ENCODE measurements around the gene ADGRL4.
A peak's percentile ranks its signal among the peaks of the same experiment; 100 is the strongest.
"Not testable (repeated sequence)": the region's sequence is repeated elsewhere in the genome, so short reads cannot be mapped to it uniquely, and the experiment has no call there.

The ADGRL4 gene

DNA sequence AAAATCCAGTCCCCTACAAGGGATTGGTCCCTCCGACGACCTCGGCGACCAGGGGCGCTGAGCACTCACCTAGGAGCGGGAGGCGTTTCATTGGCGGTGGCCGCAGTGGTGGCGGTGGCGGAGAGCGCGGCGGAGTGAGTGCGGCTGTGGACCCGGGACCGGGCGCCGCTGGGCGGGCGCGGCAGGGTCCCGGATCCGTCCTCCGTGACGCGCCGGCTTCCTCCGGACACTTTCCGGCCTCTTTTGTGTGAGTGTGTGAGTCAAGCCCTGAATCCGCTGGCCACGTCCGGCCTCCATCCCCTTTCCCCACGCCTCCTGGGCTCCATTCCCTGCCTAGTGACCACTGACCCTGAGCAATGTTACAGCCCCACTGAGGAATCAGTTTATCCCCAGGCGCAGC, at the start of gene ADGRL4:
Gene ADGRL4 (minus strand): TSS at position 167 of the 400 bp plus-strand sequence. CDS start 76 bp downstream, at position 91.
- DNase-seq, result peak; percentile 43

DNA sequence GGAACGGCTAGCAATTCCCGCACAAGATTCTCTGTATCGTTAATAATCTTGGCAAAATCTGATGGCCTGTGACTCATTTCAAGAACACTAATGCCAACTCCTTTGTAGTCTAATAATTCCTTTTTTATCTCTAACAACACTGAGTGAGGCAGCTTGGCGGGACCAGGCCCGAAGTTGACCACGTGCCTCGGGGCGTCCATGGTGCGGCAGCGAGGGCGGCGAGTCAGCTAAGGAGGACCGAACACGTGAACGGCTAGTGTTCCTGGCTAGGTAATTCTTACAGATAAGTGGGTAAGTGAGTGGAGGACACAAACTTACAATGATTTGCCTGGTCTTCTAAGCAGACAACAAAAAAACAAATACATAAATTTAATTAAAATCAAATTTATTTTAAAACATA, 49.3 kb upstream of the ADGRL4 start:
- DNase-seq, result no peak

DNA sequence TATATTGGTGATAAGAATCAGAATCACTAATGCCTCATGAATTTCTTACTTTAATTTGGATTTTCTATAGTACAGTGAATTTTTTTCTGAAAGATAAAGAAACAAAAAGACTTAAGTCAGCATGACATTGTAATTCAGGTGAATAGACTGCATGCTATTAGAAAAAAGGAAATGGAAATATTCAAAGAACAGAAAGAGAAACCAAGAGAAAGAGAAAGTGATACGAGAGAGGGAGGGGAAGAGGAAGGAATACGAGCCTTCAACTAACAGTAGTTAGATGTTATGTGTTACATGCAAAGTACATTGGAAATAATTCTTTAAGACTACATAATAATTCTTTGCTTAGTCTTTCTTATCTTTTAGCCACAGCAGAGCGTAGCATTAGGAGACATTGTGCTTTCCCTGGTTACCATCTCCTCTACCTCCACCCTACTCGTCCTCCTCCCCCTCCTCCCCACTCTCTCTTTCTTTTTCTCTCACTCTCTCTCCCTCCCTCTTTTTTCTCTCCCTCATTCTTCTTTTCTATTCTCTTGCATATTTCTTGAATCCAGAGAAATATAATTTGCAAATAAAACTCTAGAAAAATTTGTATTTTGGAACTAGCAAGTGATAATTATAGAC, 46.4 kb upstream of the ADGRL4 start:
- DNase-seq, result no peak

DNA sequence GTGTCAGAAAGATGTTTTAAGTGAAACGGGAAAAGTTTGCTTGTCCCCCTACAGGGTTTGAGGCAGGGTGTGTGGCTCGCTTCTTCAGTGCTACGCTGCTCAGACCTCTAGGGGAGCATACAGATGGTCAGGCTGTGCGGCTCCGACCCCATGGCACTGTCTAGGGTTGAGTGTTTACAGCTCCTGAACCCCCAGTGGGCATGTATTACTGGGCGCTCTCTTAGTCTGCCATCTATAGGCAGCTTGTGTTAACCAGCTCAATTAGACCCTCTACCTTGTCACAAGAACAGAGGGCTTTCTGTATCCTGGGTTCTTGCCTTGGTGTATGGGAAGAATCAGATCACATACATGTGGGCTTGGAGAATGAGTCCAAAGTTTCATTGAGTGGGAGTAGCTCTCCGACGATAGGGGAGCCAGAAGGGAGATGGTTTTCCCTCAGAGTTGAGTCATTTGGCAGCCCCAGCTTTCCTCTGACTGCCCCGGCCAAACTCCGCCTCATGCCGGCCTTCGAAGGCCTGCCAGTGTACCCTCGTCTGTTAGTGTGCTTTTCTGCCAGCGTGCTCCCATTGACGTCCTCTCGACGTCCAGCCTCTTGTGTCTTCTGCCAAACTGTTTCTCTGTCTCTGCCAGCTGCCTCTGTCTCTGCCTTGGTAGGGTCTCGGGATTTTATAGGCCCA, 38.6 kb upstream of the ADGRL4 start:
- DNase-seq, result no peak

DNA sequence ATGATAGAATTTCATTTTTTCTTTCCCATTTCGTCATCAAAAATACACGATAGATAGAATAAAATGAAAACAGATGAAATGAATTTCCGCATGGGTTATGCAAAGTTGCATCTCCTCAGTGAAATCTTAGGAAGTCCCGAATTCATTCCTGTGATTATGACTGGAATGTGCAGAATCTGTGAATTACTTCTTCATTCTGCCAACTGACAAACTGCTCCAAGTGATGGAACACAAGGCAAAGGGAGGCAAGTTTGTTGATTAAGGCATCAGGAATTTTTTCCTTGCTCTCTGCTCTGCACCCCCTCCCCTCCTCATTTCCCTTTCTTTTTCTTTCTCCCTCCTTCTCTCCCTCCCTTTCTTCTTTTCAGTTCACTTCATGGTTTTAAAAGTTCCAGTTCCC, 37.0 kb upstream of the ADGRL4 start:
- DNase-seq, result no peak

DNA sequence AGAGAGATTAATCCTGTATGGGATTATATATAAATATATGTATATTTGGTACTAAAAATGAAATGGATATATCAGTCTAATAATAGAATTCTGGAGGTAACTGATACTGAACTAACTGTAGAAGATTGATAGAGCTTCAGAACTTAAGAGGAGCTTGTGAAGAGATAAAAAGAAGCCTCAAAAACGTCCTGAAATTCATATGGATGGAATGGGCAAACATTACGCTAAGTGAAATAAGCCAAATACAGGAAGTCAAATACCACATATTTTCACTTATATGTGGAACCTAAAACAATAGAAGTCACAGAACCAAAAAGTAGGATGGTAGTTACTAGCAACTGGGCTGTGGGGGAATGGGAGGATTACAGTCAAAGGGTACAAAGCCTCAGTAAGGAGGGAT, 36.0 kb upstream of the ADGRL4 start:
- no peak for DNase-seq

DNA sequence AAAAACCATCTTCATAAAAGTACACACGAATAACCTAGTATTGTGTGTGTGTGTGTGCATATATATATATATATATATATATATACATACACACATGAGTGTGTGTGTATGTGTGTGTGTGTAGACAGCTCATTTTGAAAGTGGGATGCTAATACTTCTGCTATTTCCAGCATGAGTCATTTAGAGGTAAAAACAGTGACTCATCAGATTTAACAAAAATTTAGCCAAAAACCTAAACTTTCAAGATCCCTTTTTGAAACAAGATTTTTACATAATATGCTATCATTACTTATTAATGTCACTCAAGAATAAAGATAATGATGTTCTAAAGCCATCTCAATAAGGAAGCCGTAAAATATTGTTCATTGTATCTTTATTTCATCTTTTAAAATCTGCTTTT, 35.6 kb upstream of the ADGRL4 start:
- DNase-seq, result no peak

DNA sequence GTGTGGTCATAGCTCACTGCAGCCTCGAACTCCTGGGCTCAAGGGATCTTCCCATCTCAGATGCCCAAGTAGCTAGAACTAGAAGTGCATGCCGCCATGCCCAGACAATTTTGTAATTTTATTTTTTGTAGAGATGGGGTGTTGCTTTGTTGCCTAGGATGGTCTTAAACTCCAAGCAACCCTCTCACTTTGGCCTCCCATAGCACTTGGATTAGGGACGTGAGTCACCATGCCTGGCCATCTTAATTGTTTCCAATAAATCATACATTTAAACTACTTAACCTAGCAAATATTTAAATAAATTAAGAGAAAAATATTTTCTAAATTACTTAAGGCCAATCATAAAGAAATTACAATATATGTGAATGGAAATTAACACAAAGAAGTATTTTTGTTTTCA, 35.1 kb upstream of the ADGRL4 start:
- no peak for DNase-seq

DNA sequence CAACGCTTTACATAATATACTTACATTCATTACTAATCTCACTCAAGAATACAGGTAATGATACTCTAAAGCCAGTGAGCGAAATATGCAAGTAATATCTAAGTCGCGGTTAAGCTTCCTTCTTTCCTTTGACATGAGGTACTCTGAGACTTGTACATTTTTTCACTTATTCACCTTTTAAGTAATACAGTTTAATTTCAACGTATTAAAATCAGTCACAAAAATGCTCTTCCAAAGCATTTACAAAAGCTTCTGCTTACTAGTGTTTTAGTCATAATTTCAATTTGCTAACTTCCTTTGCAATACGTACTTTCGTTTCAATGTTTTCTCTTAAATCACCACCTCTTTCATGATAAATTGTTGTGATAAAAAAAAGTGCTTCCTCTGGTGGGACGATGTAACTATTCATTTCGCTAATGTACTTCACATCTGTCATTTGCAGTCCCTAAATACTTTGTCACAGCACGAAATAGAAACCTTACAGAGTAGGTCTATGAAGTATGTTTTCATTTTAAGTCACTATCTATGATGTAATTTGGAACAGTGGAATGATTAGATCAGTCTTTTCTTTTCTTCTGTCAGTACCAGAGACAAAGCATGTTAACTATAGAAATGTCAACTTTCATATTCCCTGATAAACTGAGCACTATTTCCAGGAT, 34.0 kb upstream of the ADGRL4 start:
- DNase-seq, result no peak

DNA sequence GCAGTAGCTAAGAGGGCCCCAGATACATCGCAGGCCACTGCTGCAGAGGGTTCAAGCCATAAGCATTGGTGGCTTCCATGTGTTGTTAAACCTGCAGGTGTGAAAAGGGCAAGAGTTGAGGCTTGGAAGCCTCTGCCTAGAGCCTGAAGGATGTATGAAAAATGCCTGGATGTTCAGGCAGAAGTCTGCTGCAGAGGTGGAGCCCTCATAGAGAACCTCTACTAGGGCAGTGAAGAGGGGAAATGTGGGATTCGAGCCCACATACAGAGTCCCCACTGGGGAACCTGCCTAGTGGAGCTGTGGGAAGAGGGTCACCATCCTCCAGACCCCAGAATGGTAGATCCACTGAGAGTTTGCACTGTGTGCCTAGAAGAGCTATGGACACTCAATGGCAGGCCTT, 30.6 kb upstream of the ADGRL4 start:
- no peak for DNase-seq

DNA sequence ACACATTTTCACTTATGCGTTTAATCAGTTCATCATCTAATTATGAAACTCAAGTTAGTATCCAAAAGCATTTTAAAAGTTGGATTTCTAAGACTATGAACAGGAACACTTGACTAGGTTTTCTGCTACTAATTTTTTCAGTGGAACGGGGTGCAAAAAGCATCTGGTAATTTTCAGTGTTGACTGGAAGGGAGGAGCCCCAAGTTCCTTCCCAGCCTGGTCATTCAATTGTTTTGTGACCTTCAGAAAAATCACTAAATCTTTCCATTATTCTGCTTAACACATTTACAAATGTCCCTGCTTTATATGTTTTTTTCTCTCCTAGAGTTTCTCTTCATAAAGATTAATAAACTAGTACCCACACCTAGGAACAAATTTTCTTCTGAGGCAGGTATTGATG, 6.0 kb upstream of the ADGRL4 start:
- DNase-seq, result no peak

DNA sequence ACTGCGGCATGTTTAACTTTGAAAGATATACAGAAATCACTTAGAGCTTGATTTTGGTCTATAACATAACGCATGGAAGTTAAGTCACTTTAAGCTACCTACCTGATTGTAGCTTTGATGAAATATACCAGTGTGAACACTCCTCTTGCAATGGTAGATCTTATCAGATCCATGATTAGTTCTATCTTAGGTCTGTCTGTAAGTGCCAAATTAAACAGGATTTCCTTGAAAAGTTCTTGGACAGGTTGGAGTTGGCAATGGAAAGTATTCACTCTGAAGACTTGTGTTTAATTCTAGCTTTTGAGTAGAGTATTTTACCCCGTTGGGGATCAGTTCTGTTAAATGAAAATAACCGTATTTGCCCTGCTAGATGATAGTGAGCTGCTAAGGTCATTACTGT, 4.1 kb upstream of the ADGRL4 start:
- DNase-seq, result no peak

DNA sequence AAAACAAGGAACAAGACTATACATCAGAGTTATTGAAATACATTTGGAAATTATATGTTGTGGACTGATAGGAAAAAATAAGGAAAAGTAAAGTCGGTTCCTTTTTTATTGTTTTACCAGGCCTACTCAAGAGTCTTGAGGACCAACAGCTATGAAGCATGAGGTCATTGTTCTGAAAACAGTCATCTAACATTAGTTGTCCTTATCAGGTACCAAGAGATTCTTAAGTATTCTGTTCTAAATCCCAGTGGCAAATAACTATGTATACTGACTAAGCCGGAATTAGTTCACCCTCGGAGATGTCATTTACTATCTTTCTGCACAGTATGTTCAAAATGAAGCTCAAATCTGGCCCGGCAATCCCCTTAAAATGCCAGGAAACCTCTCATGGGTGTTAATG, 585 bp downstream of the ADGRL4 start:
- DNase-seq, result no peak

DNA sequence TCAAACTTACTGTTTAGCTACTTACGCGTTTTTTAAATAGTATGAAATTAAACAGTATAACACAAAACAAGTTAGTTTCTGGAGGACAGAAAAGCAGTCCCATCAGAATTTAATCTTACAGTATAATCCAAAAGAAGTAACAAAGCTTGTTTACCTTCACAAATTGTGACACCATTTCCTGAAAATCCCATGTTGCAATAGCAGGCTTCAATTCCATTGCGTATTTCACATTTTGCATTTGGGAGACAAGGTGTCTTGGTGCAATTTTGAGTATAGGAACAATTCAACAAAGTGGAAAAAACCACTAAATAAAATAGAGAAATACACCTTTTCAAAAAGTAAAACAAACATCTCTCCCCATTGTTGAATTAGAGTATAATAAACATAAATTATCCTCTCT, 1.6 kb downstream of the ADGRL4 start:
- DNase-seq, result no peak

DNA sequence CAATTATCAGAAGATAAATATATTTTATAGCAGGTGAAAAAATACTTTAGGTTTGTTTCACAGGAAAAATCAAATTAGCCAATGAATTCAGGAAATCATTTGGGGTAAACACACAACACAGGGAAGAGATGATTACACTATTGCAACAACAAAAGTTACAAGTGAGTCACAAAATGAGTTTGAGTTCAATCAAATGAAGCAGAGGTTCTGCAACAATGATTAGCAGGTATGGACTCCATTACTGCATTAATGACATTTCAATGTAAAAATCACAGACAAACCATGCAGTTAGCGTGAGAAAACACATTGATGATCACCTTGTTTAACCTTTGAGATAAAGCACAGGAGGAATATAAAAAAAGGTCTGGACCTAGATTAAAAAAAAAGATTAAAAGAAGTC, 9.7 kb downstream of the ADGRL4 start:
- DNase-seq, result no peak

DNA sequence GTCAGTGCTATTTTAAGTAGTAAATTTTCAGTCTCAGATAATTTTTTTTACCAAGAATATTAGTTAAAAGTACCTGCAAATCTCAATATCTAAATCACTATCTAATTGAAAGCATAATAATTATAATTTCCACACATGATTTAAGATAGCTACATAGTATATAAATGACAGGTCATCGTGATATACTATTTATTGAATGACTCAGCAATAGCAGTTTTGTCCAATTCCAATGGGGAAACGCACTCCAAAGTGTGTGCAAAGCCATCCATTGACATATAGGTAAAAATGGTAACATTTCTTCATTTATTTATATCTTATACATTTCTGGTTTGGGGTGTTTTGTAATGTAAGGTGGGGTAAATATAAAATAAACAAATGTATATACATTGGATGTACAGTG, 19.5 kb downstream of the ADGRL4 start:
- DNase-seq, result no peak

DNA sequence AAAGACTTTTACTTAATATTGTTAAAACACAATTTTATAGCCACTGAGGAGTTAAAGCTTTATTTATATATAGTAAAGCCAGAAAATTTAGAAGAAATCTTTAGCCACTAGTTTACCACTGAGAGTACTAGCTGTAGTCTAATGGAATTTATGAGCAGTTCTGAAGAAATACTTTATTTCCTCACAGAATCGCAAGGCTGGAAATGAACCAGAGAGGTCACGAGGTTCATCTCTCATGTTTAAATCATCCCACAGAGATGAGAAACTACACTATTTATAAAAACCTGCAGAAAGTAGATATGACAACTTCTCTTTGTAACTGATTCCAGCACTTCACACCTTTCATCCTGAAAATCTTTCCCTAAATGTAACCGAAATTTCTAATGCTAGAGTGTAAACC, 26.0 kb downstream of the ADGRL4 start:
- DNase-seq, result no peak

DNA sequence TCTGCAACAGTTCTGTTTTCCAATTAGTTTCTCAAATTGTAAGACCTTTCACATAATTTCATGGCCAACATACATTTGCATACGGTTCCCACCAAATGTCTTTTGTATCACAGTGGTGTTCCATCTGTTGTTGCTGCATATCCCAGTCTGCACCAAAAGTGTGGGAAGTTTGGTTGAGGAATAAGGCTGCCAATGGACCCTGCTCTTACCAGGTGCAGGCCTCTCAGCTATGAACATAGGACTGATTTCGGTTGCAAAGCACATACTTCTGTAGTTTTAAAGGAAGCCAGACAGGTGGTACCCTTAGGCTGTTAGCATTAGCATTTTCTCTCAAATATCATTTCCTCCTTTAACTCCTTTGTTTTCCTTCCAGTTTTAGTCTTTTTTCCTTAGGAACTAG, 33.8 kb downstream of the ADGRL4 start:
- DNase-seq, result no peak

DNA sequence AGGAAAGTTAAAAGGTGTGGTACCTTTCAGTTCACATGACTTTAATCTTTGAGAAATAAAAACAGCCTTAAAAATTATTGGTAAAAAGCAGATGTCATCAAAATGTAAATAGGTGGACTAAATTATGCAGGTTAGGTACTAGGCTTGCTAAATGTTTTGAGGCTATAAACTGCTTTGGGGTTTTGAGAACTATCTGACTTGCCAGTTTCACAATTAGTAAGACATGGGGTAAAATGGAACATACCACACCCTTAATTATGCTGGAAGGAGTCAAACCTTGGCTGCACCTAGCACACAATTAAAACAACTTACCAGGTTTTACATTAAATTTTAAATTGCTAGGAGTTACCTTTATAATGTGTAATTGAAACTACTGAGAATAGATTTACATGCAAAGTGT, 39.4 kb downstream of the ADGRL4 start:
- DNase-seq, result not testable (repeated sequence)

DNA sequence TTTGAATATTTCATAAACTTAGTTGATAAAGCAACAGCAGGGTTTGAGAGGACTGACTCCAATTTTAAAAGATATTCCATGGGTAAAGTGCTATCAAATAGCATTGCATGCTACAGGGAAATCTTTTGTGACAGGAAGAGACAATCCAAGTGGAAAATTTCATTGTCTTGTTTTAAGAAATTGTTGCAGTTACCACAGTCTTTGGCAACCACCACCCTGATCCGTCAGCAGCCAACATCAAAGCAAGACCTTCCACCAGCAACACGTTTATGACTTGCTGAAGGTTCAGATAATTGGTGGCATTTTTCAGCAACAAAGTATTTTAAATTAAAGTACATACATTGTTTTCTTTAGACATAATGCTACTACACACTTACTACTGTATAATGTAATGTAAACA, 47.8 kb downstream of the ADGRL4 start:
- DNase-seq, result no peak

DNA sequence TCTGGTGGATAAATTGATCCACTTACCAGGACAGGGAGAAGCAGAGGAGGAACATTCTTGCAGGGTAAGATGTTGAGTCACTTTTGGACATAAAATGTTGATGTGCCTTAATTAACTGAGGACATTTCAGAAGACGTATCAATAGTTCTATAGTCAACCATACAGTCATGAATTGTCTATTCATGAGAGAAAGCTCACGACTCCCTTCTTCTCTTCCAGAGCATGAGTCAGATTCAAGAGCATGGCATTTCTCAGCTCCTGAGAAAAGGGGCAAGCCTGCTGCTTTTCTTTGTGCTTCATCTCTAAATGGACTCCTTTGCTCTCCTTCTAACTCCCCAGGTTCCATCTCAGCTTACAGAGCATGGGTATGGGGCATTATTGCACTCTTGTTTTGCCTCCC, 55.7 kb downstream of the ADGRL4 start:
- DNase-seq, result no peak

DNA sequence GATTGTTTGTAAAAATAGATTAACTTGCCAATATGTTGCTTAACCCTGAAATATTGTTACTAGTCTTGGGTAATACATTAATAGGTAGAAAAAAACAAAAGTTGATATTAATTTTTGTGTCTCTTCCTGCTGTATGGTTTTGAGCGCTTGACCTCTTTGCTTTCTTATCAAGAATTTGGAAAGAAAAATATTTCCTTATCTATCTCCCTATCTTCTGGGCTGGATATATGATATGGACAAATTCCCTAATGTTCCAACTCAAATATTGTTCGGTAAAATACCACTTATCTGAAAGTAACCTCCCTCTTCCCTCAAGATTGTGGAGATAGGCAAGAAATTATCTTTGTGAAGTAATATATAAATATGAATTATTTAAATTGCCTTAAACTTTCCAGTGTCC, 57.3 kb downstream of the ADGRL4 start:
- no peak for DNase-seq

DNA sequence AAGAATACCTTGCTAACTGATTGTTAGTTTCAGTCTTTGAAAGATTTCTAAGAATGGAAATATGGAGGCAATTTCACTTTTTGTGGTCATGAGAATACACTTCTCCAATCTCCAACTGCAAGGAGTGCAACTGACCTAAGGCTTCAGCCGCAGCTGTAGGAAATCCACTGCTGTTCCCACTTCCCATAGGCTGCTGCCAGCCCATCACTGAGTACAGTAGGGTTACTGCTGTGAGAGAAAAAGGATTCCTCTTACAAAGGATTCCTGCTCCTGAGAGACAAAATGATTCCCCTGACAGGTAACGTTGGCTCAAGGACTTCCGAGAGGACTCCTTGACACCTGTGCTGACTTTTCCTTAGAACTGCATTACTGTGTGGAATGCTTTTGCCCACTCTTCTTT, 87.4 kb downstream of the ADGRL4 start:
- DNase-seq, result no peak

DNA sequence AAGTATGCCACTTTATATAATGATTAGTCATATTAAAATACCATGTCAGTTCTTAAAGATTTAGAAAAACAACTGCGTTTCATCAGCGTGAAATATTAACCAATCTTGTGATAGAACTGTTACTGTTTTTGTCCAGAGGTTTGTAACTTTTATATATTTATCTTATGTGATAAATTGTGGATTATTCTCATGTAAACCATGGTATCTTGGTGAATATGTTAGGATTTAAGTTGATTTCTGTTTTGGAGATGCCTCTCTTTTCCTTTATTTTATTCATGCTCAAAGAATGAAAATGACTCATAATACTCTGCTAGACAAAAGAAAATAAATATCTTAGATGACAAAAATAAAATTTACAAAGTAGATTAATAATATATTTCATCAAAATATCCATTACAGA, 88.4 kb downstream of the ADGRL4 start:
- no peak for DNase-seq

DNA sequence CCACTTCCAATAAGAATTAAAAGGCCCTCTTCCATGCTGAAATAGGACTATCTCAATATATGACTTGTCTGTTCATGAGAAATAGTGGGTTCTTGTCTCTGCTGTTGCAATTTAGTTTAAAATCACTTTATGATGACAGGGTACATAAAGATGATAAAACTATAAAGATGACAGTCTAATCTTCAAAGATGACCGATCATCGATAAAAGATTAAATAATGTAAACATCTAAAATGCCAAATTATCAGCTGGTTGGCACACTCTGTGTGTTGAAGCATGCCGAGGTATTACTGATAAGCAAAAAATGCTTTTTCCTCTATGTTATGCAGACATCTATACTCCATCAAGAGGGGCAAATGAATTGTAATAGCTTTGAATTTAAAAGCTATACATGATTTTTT, 89.5 kb downstream of the ADGRL4 start:
- DNase-seq, result no peak

Data from femur (tissue), 1 donor.